SK-N-SH (cell line): Measurements from ENCODE around the gene NKX6-2. TPM values are rescaled to one million over a fixed set of nuclear protein-coding genes. Genes with fewer than 3 reads are reported as not detected.
"Not testable (repeated sequence)": the region's sequence is repeated elsewhere in the genome, so short reads cannot be mapped to it uniquely, and the experiment has no call there.

Experiments
- CTCF ChIA-PET: fragments of 300-600, 350-600 bp; formaldehyde crosslinking; extraction: SDS; loops from one replicate; lab custom pipeline; 2021; lab: Yijun Ruan, JAX
- POLR2A ChIA-PET: fragments of 350-600 bp; sonication (Branson Sonifier 250); formaldehyde crosslinking; extraction: SDS; loops from one replicate; lab custom pipeline; 2020; ENCODE audit warnings: antibody characterized with exemption, inconsistent platforms; lab: Yijun Ruan, JAX
- DNase-seq: peaks from one replicate; pipeline ENCODE4 v3.0.0; 2012
- H2AFZ ChIP-seq: fragments of 200-600 bp; sonication (generic); 2 replicates; pipeline ENCODE4 v1.8.1; 2016; ENCODE audit warnings: antibody characterized with exemption, mild to moderate bottlenecking, low read depth
- H3F3A ChIP-seq: fragments of 200-600 bp; sonication (generic); replicated peaks from 2 replicates; pipeline ENCODE3; 2016; ENCODE audit warnings: antibody characterized with exemption, mild to moderate bottlenecking; ENCODE audit not compliant: insufficient read depth
- H3K27ac ChIP-seq, 2 experiments: fragments of 200-500 bp in 1 of 2; fragments of 200-600 bp in 1 of 2; sonication (Bioruptor generic) in 1 of 2; sonication (generic), shearing (Covaris generic) in 1 of 2; 2 replicates each; pipeline versions ENCODE4 v1.5.1 to v1.6.1; 2014 to 2016; ENCODE audit warnings: low read depth in 2 of 2, inconsistent platforms in 1 of 2, low read length in 1 of 2, mild to moderate bottlenecking in 1 of 2, mixed read lengths in 1 of 2
- H3K27me3 ChIP-seq: fragments of 200-600 bp; sonication (generic), shearing (Covaris generic); 2 replicates; pipeline ENCODE4 v1.6.1; 2016; ENCODE audit warnings: mixed run types; ENCODE audit not compliant: insufficient read depth
- H3K36me3 ChIP-seq, 2 experiments: fragments of 200-500 bp in 1 of 2; fragments of 200-600 bp in 1 of 2; sonication (Bioruptor generic) in 1 of 2; sonication (generic) in 1 of 2; replicated peaks in 1 of 2; 2 replicates each; pipeline versions ENCODE3 to v1.5.1; 2014 to 2016; ENCODE audit warnings: low read length in 1 of 2, mild to moderate bottlenecking in 1 of 2; ENCODE audit not compliant: insufficient read depth in 2 of 2, control insufficient read depth in 1 of 2
- H3K4me1 ChIP-seq, 2 experiments: fragments of 200-500 bp in 1 of 2; fragments of 200-600 bp in 1 of 2; sonication (Bioruptor generic) in 1 of 2; sonication (generic), shearing (Covaris generic) in 1 of 2; 2 replicates each; pipeline versions ENCODE4 v1.5.1 to v1.6.1; 2014 to 2016; ENCODE audit warnings: low read depth in 1 of 2, low read length in 1 of 2, mixed run types in 1 of 2; ENCODE audit not compliant: insufficient read depth in 2 of 2, control insufficient read depth in 1 of 2
- H3K4me2 ChIP-seq: fragments of 200-600 bp; sonication (generic), shearing (Covaris generic); 2 replicates; pipeline ENCODE4 v1.6.1; 2017; ENCODE audit warnings: mixed run types
- H3K4me3 ChIP-seq, 2 experiments: fragments of 200-500 bp in 1 of 2; fragments of 200-600 bp in 1 of 2; sonication (Bioruptor generic) in 1 of 2; sonication (generic), shearing (Covaris generic) in 1 of 2; 2 replicates each; pipeline versions ENCODE4 v1.5.1 to v1.8.1; 2014 to 2016; ENCODE audit warnings: low read depth in 2 of 2, inconsistent platforms in 1 of 2, low read length in 1 of 2, mild to moderate bottlenecking in 1 of 2, mixed read lengths in 1 of 2, moderate library complexity in 1 of 2
- H3K79me2 ChIP-seq: fragments of 200-600 bp; sonication (generic); 2 replicates; pipeline ENCODE4 v1.8.1; 2017; ENCODE audit warnings: mild to moderate bottlenecking; ENCODE audit not compliant: insufficient read depth
- H3K9ac ChIP-seq: fragments of 200-600 bp; sonication (generic); 2 replicates; pipeline ENCODE4 v1.6.1; 2017; ENCODE audit warnings: mixed run types
- H3K9me2 ChIP-seq: fragments of 200-600 bp; sonication (generic); 2 replicates; pipeline ENCODE4 v1.6.1; 2017; ENCODE audit warnings: mixed run types
- H3K9me3 ChIP-seq: fragments of 200-600 bp; sonication (generic); 2 replicates; pipeline ENCODE4 v1.6.1; 2017; ENCODE audit warnings: mixed run types, mild to moderate bottlenecking, moderate library complexity
- H4K20me1 ChIP-seq: fragments of 200-600 bp; sonication (generic); 2 replicates; pipeline ENCODE4 v1.6.1; 2017; ENCODE audit warnings: mild to moderate bottlenecking, mixed run types; ENCODE audit not compliant: insufficient read depth
- CHD2 ChIP-seq: fragments of 150-350 bp; IDR thresholded peaks from 2 replicates; pipeline ENCODE4 v1.6.1; 2018; ENCODE audit warnings: low read length; ENCODE audit not compliant: partially characterized antibody
- EP300 ChIP-seq, 2 experiments: IDR thresholded peaks; 2 replicates each; pipeline versions ENCODE4 v1.4.0 to v1.6.1; 2012; ENCODE audit warnings: borderline replicate concordance in 1 of 2, low read depth in 1 of 2, low read length in 1 of 2
- FOSL2 ChIP-seq: IDR thresholded peaks from 2 replicates; pipeline ENCODE4 v1.4.0; 2012; ENCODE audit warnings: low read depth, mild to moderate bottlenecking, moderate library complexity, borderline replicate concordance
- FOXJ3 ChIP-seq: sonication (generic); formaldehyde crosslinking; IDR thresholded peaks from 2 replicates; pipeline ENCODE4 v1.5.1; 2020; ENCODE audit warnings: mild to moderate bottlenecking, missing genetic modification reagents
- FOXM1 ChIP-seq: IDR thresholded peaks from 2 replicates; pipeline ENCODE4 v1.4.0; 2012; ENCODE audit warnings: low read depth, mild to moderate bottlenecking
- MAX ChIP-seq: IDR thresholded peaks from 2 replicates; pipeline ENCODE4 v1.4.0; 2012; ENCODE audit warnings: low read depth
- MEF2A ChIP-seq: IDR thresholded peaks from 2 replicates; pipeline ENCODE4 v1.4.0; 2012; ENCODE audit warnings: low read depth, borderline replicate concordance
- NFIC ChIP-seq: IDR thresholded peaks from 2 replicates; pipeline ENCODE4 v1.4.0; 2012; ENCODE audit warnings: borderline replicate concordance
- NRF1 ChIP-seq: IDR thresholded peaks from 2 replicates; pipeline ENCODE4 v1.6.1; 2012; ENCODE audit warnings: low read depth, mild to moderate bottlenecking, low read length
- RAD21 ChIP-seq: IDR thresholded peaks from 2 replicates; pipeline ENCODE4 v1.6.1; 2012; ENCODE audit warnings: mild to moderate bottlenecking, low read length
- TEAD4 ChIP-seq: IDR thresholded peaks from 2 replicates; pipeline ENCODE4 v1.4.0; 2012; ENCODE audit warnings: mild to moderate bottlenecking, borderline replicate concordance; ENCODE audit not compliant: insufficient read depth
- USF2 ChIP-seq: fragments of 150-350 bp; IDR thresholded peaks from 2 replicates; pipeline ENCODE4 v1.6.1; 2017; ENCODE audit warnings: antibody characterized with exemption, low read length, low read depth, borderline replicate concordance
- ZBTB33 ChIP-seq: IDR thresholded peaks from 2 replicates; pipeline ENCODE4 v1.4.0; 2012; ENCODE audit warnings: low read depth, borderline replicate concordance
- WGBS: methylation state at CpG from one replicate; pipeline ENCODE4 v1.1.6; 2017; ENCODE audit warnings: low lambda C conversion rate; 5-methylcytosine and 5-hydroxymethylcytosine counted together
- polyA plus RNA-seq, 3 experiments: library from polyadenylated mRNA; depleted of rRNA; stranded (reverse); fragments of >200 nt; gene quantifications; 2 replicates each; pipeline ENCODE4 v1.2.3, GENCODE V29; 2012

The NKX6-2 gene
- polyA plus RNA-seq, 1 of the 3 experiments (the other 2 are of a cell fraction) = not detected

- TF ChIP-seq FOSL2 (no peak), ZBTB33 (no peak), NRF1 (no peak), CHD2 (no peak), MEF2A (no peak), NFIC (no peak), EP300 (IDR thresholded peaks at IDR 0.05; ENCODE audit: borderline replicate concordance in 1 of 2, low read depth in 1 of 2, low read length in 1 of 2) (no peak)
These were observed 11.6 kb downstream of the NKX6-2 start (continued) for GRCh38 chr10:132774181-132774901.

- H3K9me3 ChIP-seq, H3K9me2 ChIP-seq, H3K27ac ChIP-seq, H3F3A ChIP-seq, H3K4me2 ChIP-seq, H2AFZ ChIP-seq, H3K9ac ChIP-seq, H3K4me1 ChIP-seq, H4K20me1 ChIP-seq, H3K36me3 ChIP-seq, H3K4me3 ChIP-seq, H3K27me3 ChIP-seq, POLR2A ChIA-PET, DNase-seq, H3K79me2 ChIP-seq: not testable (repeated sequence)
- CTCF ChIA-PET = interaction anchor here (1.8 kb wide), 1 partner anchor 118 kb away, joined by 5 read pairs; no protein-coding TSS in a partner anchor
- 88% methylated on average over 9 of the region's 25 CpGs for WGBS
These were observed 13.1 kb downstream of the NKX6-2 start for GRCh38 chr10:132772816-132773215.

GRCh38 chr10:132770061-132771021, 15.6 kb downstream of the NKX6-2 start:
- no peak overlapping the region for H3K27ac ChIP-seq
- H3K36me3 ChIP-seq = no peaks in the 10 kb centered on the region
- DNase-seq = no peak
- no peaks in the 10 kb centered on the region for H3K27me3 ChIP-seq
- H3K4me2 ChIP-seq = no peak overlapping the region
- no peaks in the 10 kb centered on the region for H3F3A ChIP-seq
- TF ChIP-seq RAD21 = no peak
- TF ChIP-seq EP300 (IDR thresholded peaks at IDR 0.05; ENCODE audit: borderline replicate concordance in 1 of 2, low read depth in 1 of 2, low read length in 1 of 2) = no peak
- TF ChIP-seq USF2 = no peak
- TF ChIP-seq MEF2A = no peak
- TF ChIP-seq MAX = no peak
- no peak for TF ChIP-seq FOXJ3 (CRISPR knock-in tag)
- no peak for TF ChIP-seq FOXM1
- no peak for TF ChIP-seq TEAD4
- TF ChIP-seq, all 33 proteins: peak for 0
- Histone ChIP-seq H3K4me3 (no peak overlapping the region), H3K9me3 (no peaks in the 10 kb centered on the region), H3K9ac (no peak overlapping the region), H2AFZ (no peak overlapping the region), H3K4me1 (no peaks in the 10 kb centered on the region; a peak in 1 of 4 replicates), H4K20me1 (no peaks in the 10 kb centered on the region), H3K9me2 (no peaks in the 10 kb centered on the region), H3K79me2 (no peaks in the 10 kb centered on the region)
- 93% methylated on average over 28 of the region's 45 CpGs for WGBS
- ChIA-PET CTCF (no interaction called here), POLR2A (no interaction called here)
